GM12878 (cell line): Measurements from ENCODE around the gene WDR13. TPM values are rescaled to one million over a fixed set of nuclear protein-coding genes. Genes with fewer than 3 reads are reported as not detected.

ENCODE experiments used
- ATAC-seq: fragments of 200-7000 bp; cut with Tn5 transposase; 3 replicates; pipeline ENCODE4 v1.9.1; 2020; ENCODE audit warnings: mild to moderate bottlenecking, moderate library complexity
- BruUV-seq: library from RNA; stranded (reverse); fragments of 400-500 nt; replicated peaks from 2 replicates; lab custom pipeline; 2021; lab: Mats Ljungman, UMichigan
- CTCF ChIA-PET: fragments of 300-600 bp; sonication (Branson Sonifier 250); formaldehyde crosslinking; extraction: SDS; loops from one replicate; lab custom pipeline; 2021; ENCODE audit warnings: inconsistent platforms; lab: Yijun Ruan, JAX
- POLR2A ChIA-PET: fragments of 350-600 bp; formaldehyde crosslinking; extraction: SDS; loops from one replicate; lab custom pipeline; 2021; ENCODE audit warnings: inconsistent platforms; lab: Charles Lee
- RAD21 ChIA-PET: fragments of 300-600 bp; sonication (Branson Sonifier 250); formaldehyde crosslinking; loops from one replicate; lab custom pipeline; 2023; ENCODE audit warnings: antibody characterized with exemption; ENCODE audit not compliant: unreplicated experiment; lab: Charles Lee
- SMC1A ChIA-PET: fragments of 300-600 bp; sonication (Branson Sonifier 250); formaldehyde crosslinking; loops from one replicate; lab custom pipeline; 2023; ENCODE audit not compliant: unreplicated experiment, uncharacterized antibody; lab: Charles Lee
- DNase-seq: peaks from one replicate; pipeline ENCODE4 v3.0.0-alpha.2; 2011; ENCODE audit warnings: low read depth, low spot score
- FAIRE-seq: peaks from 3 replicates; lab custom pipeline; 2011; peaks lifted over from hg19 to GRCh38; lab: Jason Lieb, UNC
- H2AFZ ChIP-seq: 2 replicates; pipeline ENCODE4 v1.6.0; 2011; ENCODE audit warnings: low read depth, low read length, control low read depth; ENCODE audit not compliant: control insufficient read depth
- H3K27ac ChIP-seq: 2 replicates; pipeline ENCODE4 v1.5.1; 2011; ENCODE audit warnings: control low read depth; ENCODE audit not compliant: control insufficient read depth, insufficient read depth
- H3K27me3 ChIP-seq, 2 experiments: replicated peaks in 1 of 2; 2 replicates each; pipeline versions ENCODE4 v1.6.0 to v1.6.1; 2011; ENCODE audit warnings: low read length in 1 of 2; ENCODE audit not compliant: control insufficient read depth in 2 of 2, insufficient read depth in 2 of 2
- H3K36me3 ChIP-seq, 2 experiments: 2 replicates each; pipeline ENCODE4 v1.5.1; 2011; ENCODE audit warnings: low read length in 1 of 2; ENCODE audit not compliant: control insufficient read depth in 2 of 2, insufficient read depth in 2 of 2
- H3K4me1 ChIP-seq: 2 replicates; pipeline ENCODE4 v1.6.1; 2011; ENCODE audit warnings: mild to moderate bottlenecking, low read length, moderate library complexity, mixed read lengths; ENCODE audit not compliant: control insufficient read depth, insufficient read depth
- H3K4me2 ChIP-seq: 2 replicates; pipeline ENCODE4 v1.6.0; 2011; ENCODE audit warnings: control low read depth; ENCODE audit not compliant: control insufficient read depth, insufficient read depth
- H3K4me3 ChIP-seq: fragments of 200-600 bp; sonication (generic); 2 replicates; pipeline ENCODE4 v1.5.1; 2016
- H3K79me2 ChIP-seq: 2 replicates; pipeline ENCODE4 v1.6.0; 2011; ENCODE audit warnings: low read length; ENCODE audit not compliant: control insufficient read depth, insufficient read depth
- H3K9ac ChIP-seq: 2 replicates; pipeline ENCODE4 v1.8.0; 2011; ENCODE audit warnings: low read length, control low read depth, mixed read lengths; ENCODE audit not compliant: control insufficient read depth, insufficient read depth
- H3K9me3 ChIP-seq: replicated peaks from 3 replicates; pipeline ENCODE4 v1.5.1; 2011; ENCODE audit warnings: mild to moderate bottlenecking, low read length; ENCODE audit not compliant: control insufficient read depth, insufficient read depth
- H4K20me1 ChIP-seq: 2 replicates; pipeline ENCODE4 v1.6.0; 2011; ENCODE audit not compliant: control insufficient read depth, insufficient read depth
- BCL11A ChIP-seq: IDR thresholded peaks from 2 replicates; pipeline ENCODE4 v1.6.1; 2011; ENCODE audit warnings: low read depth, low read length
- E4F1 ChIP-seq: fragments of 450-650 bp; IDR thresholded peaks from 2 replicates; pipeline ENCODE4 v1.6.1; 2018; ENCODE audit warnings: borderline replicate concordance, mild to moderate bottlenecking; ENCODE audit not compliant: partially characterized antibody
- KAT2A ChIP-seq: conservative IDR thresholded peaks from 2 replicates; pipeline ENCODE4 v1.6.1; 2011; ENCODE audit warnings: low read depth, low read length; ENCODE audit not compliant: control insufficient read depth
- MEF2A ChIP-seq: IDR thresholded peaks from 2 replicates; pipeline ENCODE4 v1.6.1; 2011; ENCODE audit warnings: low read depth, mild to moderate bottlenecking, low read length, moderate library complexity; ENCODE audit not compliant: insufficient read depth
- NFYA ChIP-seq: IDR thresholded peaks from 2 replicates; pipeline ENCODE4 v1.6.1; 2011; ENCODE audit warnings: low read depth, mild to moderate bottlenecking, low read length, improper control_type of control experiment, borderline replicate concordance
- PAX5 ChIP-seq: IDR thresholded peaks from 2 replicates; pipeline ENCODE4 v1.6.1; 2011; ENCODE audit warnings: low read depth, low read length, borderline replicate concordance
- PML ChIP-seq: IDR thresholded peaks from 2 replicates; pipeline ENCODE4 v1.6.1; 2012; ENCODE audit warnings: low read length, inconsistent platforms
- RB1 ChIP-seq: fragments of 450-650 bp; formaldehyde crosslinking; IDR thresholded peaks from 2 replicates; pipeline ENCODE4 v1.6.1; 2017; ENCODE audit warnings: mild to moderate bottlenecking, borderline replicate concordance
- SMAD1 ChIP-seq: fragments of 450-650 bp; IDR thresholded peaks from 2 replicates; pipeline ENCODE4 v1.6.1; 2018; ENCODE audit warnings: mild to moderate bottlenecking, low read depth; ENCODE audit not compliant: partially characterized antibody
- SMARCA5 ChIP-seq: fragments of 450-650 bp; IDR thresholded peaks from 2 replicates; pipeline ENCODE4 v1.6.1; 2017; ENCODE audit warnings: mild to moderate bottlenecking
- SREBF1 ChIP-seq: IDR thresholded peaks from 2 replicates; pipeline ENCODE4 v1.6.1; 2012; ENCODE audit warnings: mild to moderate bottlenecking, low read length
- SUZ12 ChIP-seq: fragments of 200-600 bp; sonication (generic); IDR thresholded peaks from one replicate; pipeline ENCODE4 v1.6.1; 2018; ENCODE audit warnings: antibody characterized with exemption, mild to moderate bottlenecking; ENCODE audit not compliant: unreplicated experiment
- ZNF24 ChIP-seq: fragments of 450-650 bp; IDR thresholded peaks from 2 replicates; pipeline ENCODE4 v1.6.1; 2017; ENCODE audit warnings: antibody characterized with exemption, mild to moderate bottlenecking
- WGBS: methylation state at CpG from one replicate; pipeline ENCODE4 v1.1.6; 2016; ENCODE audit warnings: low lambda C conversion rate; ENCODE audit not compliant: insufficient replicate concordance, insufficient coverage; ENCODE audit errors: missing lambda C conversion rate; 5-methylcytosine and 5-hydroxymethylcytosine counted together
- in situ Hi-C: fragments of 300-500 bp; cut with MboI; formaldehyde crosslinking; loops from 9 replicates; pipeline ENCODE4 v1.14.3; 2018; ENCODE audit warnings: mixed read lengths
- intact Hi-C: fragments of 100-400 bp; cut with micrococcal nuclease; formaldehyde crosslinking; loops from one replicate; pipeline ENCODE4 v1.14.2; 2022; ENCODE audit not compliant: unreplicated experiment
- polyA plus RNA-seq, 11 experiments: library from polyadenylated mRNA; depleted of rRNA in 4 of 11; unstranded in 6 of 11; stranded (reverse) in 5 of 11; fragments of >200 nt; fragmentation: Nextera tagmentation in 4 of 11; fragmentation: Illumina TruSeq in 1 of 11; extraction: Ambion mirVana in 4 of 11; extraction: Trizol in 1 of 11; gene quantifications; 1 replicate in 1 of 11; 2 replicates in 10 of 11; pipeline versions ENCODE4 v1.2.1 to v1.2.3, GENCODE V29; 2011 to 2016; ENCODE audit warnings: inconsistent platforms in 2 of 11, missing spikeins in 2 of 11, low read depth in 1 of 11
- total RNA-seq, 4 experiments: library from RNA; depleted of rRNA in 3 of 4; stranded (reverse); fragments of >200 nt in 3 of 4; fragmentation: Illumina TruSeq in 1 of 4; extraction: Trizol in 1 of 4; gene quantifications; 2 replicates each; pipeline versions ENCODE4 v1.2.1 to v1.2.3, GENCODE V29; 2013 to 2021

Gene WDR13
- total and polyA plus RNA-seq, 10 of the 15 experiments (the other 5 are each of a cell fraction or from before 2014, with no cell fraction given): 6.9 to 62.7 (median 28.9) TPM

- Histone ChIP-seq H3K27me3 (no peaks in the 10 kb centered on the region), H4K20me1 (no peaks in the 10 kb centered on the region), H3K36me3 (no peaks in the 10 kb centered on the region), H3K79me2 (no peaks in the 10 kb centered on the region), H3K4me2 (no peak overlapping the region), H3K4me1 (no peaks in the 10 kb centered on the region), H3K9me3 (no peaks in the 10 kb centered on the region), H2AFZ (no peak overlapping the region)
- 21% methylated on average over 2 of the region's 2 CpGs for WGBS
- no peak for FAIRE-seq
- RAD21 ChIA-PET: no interaction called here
- POLR2A ChIA-PET: no interaction called here
- ATAC-seq: peak; percentile 35
- no peak for DNase-seq
- in situ Hi-C loops: no loop called here
- TF ChIP-seq E4F1: no peak
- TF ChIP-seq SMAD1: no peak
- TF ChIP-seq PAX5: no peak
- TF ChIP-seq KAT2A: no peak
- no peak for TF ChIP-seq SUZ12
- no peak for TF ChIP-seq MEF2A
- TF ChIP-seq NFYA: no peak
- TF ChIP-seq ZNF24: no peak
- TF ChIP-seq SMARCA5: no peak
- no peak for TF ChIP-seq SREBF1
- no peak for TF ChIP-seq RB1
- no peak for TF ChIP-seq BCL11A
- TF ChIP-seq PML: no peak
- TF ChIP-seq, all 136 proteins: peak for 0
- BruUV-seq: no TSS peak
- no peak overlapping the region for H3K4me3 ChIP-seq
- ChIA-PET SMC1A (no interaction called here), CTCF (no interaction called here)
- H3K9ac ChIP-seq: no peak overlapping the region
- no peak overlapping the region for H3K27ac ChIP-seq
- intact Hi-C loops: no loop called here
Observed at GRCh38 chrX:48584698-48585097, 12.6 kb upstream of the WDR13 start.
